ENCODE data around the gene ETV3L.
A peak's percentile ranks its signal among the peaks of the same experiment; 100 is the strongest.

ETV3L gene

DNA sequence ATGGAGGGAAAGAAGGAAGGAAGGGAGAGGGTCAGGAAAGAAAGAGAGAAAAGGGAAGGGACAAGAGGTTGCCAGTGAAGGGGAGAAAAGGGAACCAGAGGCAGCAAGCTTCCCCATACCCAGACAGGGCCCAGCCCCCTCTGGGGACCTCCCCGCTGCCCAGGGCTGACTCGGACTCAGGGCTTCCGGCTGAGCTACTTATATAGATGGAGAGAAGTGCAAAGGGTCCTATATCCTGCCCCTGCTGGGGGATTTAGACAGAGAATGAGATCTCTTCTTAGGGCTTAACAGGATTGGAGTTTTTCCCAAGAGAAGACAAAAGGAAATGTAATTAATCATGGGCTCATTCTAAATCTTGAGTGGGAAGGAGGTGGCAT lies at the start of gene ETV3L:
Gene ETV3L, minus strand, starts transcription at position 176 of the 377 bp plus-strand sequence. CDS start 285 bp downstream, outside the sequence.
- DNase-seq = no peak

DNA sequence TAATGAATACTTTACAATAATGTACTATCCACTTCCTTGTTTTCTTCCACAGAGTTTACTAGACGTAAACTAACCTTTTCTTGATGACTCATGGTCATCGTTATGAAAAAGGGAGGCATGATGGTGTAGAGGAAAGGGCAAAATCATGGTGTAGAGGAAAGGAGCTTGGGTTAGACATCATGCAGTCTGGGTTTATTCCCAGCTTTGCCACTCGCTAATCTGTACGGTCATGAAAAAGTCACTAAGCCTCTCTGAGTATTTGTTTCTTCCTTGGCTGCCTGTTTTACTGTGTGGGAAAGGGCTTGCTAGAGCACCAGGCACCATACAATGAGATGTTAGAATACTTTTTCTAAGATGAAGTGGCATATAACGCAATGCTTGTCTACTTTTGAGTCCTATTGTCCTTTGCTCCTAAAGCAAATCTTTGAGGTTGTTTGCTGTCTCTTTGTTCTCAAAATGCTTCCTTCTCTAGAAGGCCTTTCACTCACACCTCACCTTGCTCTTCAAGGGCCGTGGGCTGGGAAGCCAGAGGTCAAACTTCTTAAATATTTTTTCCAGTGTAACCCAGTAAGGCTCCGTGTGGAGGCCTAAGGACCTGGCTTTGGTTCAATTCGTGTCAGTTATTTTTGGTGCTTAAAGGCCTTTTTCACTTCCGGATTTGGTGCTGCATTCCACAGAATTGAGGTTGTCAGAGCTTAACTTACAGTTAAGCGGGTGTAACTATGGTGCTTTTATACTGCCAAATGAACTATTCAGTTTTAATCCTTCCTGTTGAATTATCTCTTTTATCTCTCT lies 48.5 kb upstream of the ETV3L start:
- DNase-seq = no peak

DNA sequence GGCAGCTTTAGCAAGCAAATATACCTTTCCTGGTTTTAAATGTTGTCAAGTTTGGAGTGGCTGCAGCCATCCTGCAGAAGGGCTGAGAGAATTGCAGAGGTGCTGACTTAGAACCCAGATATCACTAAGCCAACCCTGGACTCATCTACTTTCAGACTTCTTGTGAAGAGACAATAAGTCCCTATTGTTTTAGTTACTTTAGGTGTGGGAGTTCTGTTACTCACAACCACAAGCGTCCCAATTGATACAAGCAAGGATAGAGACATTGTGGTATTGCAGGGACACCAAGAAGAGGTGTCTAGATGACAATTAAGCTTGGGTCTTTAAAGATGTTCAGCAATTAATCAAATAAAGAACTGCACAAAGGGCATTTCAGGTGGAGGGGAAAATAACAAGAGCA lies 47.4 kb upstream of the ETV3L start:
- DNase-seq = no peak

DNA sequence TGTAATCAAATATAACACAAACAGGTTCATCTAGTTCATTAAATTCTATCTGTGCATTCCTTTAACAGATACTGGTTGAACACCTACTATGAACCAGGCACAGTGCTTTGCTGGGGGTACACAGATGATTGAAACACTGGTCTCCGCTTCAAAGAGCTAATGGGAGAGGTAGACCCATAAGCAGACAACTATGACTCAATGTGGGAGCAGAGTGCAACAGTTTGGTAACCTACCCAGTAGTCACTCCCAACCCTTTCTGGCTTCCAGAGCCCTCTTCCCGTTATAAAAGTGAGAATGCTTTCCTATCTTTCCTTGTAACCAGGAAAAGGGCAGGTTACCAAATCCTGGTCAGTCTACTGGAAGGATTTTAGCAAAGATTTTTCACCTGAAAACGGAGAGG lies 46.6 kb upstream of the ETV3L start:
- DNase-seq = no peak

- no peak for DNase-seq
These were observed 45.5 kb upstream of the ETV3L start for GRCh38 chr1:157145076-157145475.

- DNase-seq = no peak
These were observed 44.9 kb upstream of the ETV3L start for GRCh38 chr1:157144509-157144908.

DNA sequence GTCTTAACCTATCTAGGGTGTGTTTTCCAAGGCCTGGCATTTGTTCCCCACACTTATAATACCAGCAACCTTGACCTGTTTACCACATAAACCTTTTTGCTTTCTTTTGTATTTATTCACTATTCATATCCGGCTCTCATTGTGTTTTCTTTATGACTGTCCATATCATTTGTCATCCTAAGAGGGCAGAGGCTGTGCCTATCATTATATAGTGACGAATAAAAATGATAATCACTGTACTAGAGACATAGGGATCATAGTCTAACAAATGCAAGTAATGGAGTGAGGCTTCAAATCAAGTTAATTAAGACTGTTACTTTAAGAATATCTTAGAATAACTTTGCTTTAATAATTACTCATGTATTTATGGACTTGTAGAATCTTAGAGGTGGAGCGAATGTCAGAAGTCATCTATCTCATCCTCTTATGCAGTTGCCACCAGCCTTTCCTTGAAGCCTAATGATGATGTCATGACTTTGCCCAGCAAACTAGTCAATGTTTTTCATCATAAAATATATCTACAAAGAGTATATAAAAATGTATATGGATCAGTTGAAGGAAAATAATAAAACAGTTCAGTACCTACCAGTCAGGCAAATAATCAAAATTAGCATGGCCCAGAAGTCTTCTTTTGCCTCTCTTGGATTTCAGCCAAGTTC lies 43.3 kb upstream of the ETV3L start:
- DNase-seq = no peak

DNA sequence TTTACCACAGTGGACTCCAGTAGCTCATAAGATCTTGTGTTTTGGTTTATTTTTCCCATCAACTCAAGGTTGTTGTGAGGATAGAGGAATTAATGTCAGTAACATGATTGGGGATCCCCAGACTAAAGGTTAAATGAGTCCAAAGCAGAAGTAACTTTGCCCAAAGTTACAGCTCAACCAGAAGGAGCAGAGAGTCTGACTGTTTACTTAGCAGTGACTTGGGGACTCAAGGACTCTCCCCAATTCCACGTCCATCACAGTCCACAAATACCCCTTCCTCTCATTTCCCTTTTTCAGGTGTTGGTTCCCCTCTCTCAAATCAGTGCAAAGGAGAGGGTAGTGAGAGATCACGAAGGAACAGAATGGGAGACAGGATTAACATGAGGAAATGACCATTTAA lies 42.6 kb upstream of the ETV3L start:
- DNase-seq = no peak

GRCh38 chr1:157141212-157141855 lies 41.7 kb upstream of the ETV3L start:
- no peak for DNase-seq

DNA sequence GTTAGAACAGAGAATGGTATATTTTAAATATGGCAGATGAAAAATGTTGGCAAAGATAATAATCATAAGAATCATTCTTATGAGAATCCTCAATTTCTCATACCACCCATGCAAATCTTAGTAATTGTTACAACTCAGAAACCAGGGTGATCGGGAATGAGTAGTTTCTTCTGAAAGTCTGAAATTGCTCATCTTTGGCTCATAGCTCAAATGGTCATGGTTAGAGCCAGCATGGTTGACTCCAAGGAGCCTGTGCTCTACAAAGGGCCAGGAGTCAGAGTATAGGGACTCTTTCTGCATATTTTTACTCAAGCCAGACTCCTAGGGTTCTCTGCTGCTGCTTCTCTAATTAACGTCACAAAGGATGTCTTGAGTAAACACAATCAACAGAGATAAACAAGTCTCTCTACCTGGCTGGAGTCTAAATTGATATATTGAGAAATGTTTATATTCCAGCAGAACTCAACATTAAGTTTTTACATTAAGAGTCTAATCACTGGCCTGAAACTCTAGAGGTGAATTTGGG lies 40.5 kb upstream of the ETV3L start:
- DNase-seq = no peak

GRCh38 chr1:157139052-157139715 lies 39.6 kb upstream of the ETV3L start:
- DNase-seq = no peak

GRCh38 chr1:157138220-157139051 lies 38.8 kb upstream of the ETV3L start, which contains the start of gene ETV3:
Gene ETV3 (minus strand): TSS chr1:157138395. CDS start chr1:157136352, 2,043 bp downstream.
- peak; percentile 80 for DNase-seq

- no peak for DNase-seq
These were observed 38.0 kb upstream of the ETV3L start for GRCh38 chr1:157137408-157138219.

DNA sequence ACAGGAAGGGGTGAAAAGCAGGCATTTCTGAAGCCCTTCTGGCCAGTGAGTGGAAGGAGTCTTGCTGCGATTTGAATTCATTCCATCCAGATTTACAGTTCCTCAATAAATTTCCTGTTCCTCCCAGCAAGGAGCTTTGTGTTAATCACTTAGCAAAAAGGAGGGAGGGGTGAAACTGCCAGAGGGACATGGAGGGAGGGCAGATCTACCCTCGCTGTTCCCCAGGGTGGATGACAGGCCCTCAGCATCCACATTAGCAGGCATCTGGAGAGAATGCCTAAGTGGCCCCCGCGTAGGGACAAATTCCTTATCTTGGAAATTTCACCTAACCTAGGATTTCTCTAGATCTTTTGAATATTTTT lies 37.4 kb upstream of the ETV3L start:
- no peak for DNase-seq

DNA sequence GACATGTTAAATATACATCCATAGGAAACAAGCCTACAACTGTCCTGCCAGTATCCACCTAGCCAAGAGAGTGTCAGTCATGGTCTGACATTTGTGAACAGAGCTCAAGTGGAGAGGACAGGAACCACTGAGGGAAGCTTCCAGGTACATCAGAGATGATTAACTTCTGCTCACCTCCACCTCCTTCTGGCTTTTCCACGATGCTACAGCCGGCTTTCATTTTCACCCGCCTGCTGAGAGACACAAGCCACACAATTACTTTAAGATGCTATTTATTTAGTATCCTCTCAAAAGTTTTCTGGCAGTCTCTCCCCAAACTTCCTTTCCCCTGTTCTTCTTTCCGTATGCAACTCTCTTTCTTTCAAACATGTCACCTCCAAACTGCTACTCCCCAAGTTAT lies 36.5 kb upstream of the ETV3L start:
- DNase-seq = no peak

GRCh38 chr1:157135646-157136045 lies 36.0 kb upstream of the ETV3L start:
- no peak for DNase-seq

- no peak for DNase-seq
These were observed 35.5 kb upstream of the ETV3L start for GRCh38 chr1:157135070-157135469.

GRCh38 chr1:157134442-157134841 lies 34.8 kb upstream of the ETV3L start:
- DNase-seq = no peak

- no peak for DNase-seq
These were observed 33.8 kb upstream of the ETV3L start for GRCh38 chr1:157133426-157133825.

DNA sequence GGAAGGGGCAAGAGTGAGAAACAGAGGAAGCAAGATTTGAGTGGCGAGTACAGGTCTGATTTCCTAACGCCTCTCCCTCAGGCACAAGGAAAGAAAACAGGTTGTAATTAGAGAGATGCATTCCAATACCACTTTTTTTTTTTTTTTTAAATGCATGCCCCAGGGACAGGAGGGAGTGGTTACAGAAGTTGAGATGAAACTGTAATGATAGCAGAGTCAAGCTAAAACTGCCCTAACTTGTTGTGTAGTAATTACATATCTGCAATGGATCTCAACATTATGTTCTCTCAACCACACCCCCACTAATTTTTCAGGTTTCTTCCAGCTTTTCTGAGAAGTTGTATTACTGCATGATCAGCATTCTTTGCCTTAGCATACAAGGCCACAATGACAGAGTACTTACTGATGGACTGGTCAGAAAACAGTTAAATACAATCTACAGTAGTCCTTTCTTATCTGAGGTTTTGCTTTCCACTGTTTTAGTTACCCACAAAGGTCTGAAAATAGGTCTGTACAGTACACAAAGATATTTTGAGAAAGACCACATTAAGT lies 33.1 kb upstream of the ETV3L start:
- DNase-seq = no peak

DNA sequence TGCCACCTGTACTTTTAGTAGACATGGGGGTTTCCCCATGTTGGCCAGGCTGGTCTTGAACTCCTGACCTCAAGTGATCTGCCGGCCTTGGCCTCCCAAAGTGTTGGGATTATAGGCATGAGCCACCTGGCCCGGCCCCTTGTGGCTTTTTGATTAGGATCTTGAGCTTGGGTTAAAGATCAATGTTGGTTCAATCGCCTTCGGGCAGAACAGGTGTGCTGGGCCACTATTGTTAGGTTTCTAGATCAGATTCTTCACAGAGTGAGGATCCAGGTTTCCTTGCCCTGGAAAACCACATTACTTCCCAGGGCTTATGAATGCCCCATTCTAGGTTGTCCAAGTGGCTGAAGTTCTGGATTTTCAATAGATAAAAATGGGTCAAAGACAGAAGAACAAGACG lies 32.5 kb upstream of the ETV3L start:
- no peak for DNase-seq

Data from DMS79 (cell line).